GM18508 (cell line): ENCODE results near the gene CHD8.
"Not testable (repeated sequence)": the region's sequence is repeated elsewhere in the genome, so short reads cannot be mapped to it uniquely, and the experiment has no call there.

Experiments used
- ATAC-seq: cut with Tn5 transposase; IDR thresholded peaks from one replicate; pipeline ENCODE4 v1.9.1; 2021; ENCODE audit warnings: moderate number of reproducible peaks; ENCODE audit not compliant: insufficient read depth, unreplicated experiment

Gene CHD8

DNA sequence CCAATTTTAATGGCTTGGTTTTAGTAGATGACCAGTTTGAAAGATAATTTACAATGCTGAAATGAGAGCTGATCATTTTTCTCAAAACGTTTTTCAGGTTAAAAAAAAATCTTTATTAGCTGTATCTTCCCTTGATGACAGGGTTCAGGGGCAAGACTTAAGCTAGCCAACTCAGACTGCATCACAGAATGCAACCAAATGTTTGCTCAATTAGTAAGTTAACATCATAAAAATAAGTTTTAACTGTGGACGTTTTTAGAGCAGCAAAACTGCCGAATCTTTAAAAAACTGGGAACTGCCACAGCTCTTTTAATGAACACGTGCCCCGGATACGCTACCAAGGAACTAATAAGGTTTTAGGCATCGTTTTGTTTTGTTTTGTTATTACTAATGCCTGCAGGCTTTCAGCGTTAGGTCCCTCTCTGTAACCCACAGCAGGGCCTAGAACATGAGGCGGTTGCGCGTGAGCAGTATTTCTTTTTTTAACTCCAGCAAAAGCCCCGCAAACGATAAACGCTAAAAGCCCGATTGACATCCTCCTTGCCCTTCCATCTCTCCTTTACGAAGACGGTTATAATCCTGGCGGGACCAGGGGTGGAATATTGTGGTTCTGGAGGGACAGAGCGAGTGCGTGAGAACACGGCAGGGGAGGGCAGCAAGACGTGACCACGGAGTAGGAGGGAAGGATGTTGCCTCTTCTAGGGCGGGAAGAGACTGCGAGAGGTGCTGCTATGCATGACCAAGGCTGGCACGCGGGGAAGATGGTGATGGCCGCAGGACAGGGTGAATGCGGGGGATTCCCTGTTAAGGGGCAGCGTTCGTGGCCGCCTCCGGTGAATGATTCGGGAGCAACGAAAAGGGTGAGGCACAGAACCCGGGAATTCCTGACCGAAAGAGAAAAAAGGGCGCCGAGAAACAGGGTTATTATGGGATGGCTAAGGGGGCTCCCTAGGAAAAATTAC is 72.8 kb downstream of the CHD8 start:
- ATAC-seq = no peak

DNA sequence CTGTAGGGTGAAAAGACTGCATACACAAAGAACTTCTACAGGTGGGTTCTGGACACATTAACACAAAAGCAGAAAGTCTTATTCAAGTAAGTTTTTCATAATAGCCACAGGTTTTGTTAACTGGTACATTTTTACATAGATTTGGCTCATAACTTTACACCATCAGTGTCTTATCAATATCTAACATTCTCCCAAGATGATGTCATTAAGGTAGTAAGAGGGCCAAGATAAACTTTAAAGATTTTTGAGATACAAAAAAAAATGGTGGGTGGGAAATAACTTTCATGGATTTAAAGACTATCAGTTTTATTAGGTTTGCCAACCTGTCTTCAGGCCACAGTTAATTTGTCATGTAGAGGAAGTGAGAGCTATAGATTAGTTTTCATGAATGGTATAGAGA is 73.8 kb downstream of the CHD8 start:
- no peak for ATAC-seq

DNA sequence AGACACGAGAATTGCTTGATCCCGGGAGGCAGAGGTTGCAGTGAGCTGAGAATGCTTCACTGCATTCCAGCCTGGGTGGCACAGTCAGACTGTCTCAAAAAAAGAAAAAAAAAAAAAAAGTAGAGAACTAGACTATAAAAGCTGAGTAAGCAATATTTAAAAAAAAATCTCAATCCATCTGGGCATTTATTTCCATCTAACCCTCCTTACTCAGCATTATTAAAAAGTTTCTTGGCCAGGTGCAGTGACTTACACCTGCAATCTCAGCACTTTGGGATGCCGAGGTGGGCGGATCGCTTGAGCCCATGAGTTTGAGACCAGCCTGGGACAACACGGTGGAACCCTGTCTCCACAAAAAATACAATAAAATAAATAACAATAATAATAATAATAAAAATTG is 76.6 kb downstream of the CHD8 start:
- no peak for ATAC-seq

DNA sequence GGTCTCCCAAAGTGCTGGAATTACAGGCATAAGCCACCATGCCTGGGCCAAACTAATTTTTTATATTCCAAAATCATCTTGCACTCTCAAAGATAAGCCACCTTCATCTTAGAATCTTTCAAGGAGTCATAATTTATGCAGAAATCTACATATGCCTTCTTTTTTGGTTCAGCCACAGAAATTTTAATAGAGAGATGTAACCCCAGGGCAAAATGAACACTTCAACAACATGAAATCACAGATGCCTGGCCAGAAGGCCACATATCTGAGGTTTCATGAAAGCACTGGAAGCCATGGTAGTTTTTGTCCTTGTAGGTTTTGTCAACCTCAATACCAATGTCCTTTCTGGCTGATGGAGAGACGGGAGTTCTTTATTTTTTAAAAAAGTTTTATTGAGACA is 81.9 kb downstream of the CHD8 start:
- ATAC-seq = no peak

DNA sequence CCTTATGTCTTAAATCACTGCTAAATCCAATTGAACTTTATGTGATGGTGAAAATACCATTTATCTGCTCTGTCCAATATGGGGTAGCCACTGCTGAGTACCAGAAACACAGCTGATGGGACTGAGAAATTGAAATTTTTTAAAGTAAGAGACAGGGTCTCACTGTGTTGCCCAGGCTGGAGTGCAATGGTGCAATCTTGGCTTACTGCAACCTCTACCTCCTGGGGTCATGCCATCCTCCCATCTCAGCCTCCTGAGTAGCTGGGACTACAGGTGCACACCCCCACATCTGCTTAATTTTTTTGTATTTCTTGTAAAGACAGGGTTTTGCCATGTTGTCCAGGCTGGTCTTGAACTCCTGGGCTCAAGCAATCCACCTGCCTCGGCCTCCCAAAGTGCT is 83.1 kb downstream of the CHD8 start:
- ATAC-seq = not testable (repeated sequence)

DNA sequence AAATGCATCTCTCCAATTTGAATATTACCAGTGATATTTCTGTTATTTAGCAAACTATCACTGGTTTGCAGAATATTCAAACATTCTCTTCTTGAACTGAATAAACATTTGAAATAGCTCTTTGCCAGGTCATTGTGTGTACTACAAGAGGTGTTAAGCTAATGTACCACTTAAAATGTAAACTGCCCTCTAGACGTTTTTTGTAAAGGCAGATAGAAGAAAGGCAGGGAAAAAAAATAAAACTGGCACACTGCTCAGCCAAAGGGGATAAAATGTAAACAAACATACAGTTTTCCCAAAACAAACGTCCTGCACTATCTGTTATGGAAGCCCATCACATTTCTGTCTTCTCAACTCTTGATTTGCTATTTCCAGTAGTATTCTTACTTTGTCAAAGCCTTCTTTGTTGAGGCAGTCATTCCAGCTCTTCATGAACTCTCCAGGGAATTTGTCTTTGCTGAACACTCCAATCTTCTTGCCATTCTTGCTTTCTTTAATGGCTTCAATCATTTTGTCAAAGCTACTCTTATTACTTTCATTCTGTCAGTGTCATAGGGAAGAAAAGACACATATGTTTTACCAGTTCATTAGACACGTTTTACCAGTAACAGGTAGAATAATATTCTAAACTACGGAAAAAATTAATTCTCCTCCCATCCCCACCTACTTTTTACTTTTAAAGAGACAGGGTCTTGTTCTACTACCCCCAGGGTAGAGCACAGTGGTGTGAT is 85.8 kb downstream of the CHD8 start:
- ATAC-seq = no peak

DNA sequence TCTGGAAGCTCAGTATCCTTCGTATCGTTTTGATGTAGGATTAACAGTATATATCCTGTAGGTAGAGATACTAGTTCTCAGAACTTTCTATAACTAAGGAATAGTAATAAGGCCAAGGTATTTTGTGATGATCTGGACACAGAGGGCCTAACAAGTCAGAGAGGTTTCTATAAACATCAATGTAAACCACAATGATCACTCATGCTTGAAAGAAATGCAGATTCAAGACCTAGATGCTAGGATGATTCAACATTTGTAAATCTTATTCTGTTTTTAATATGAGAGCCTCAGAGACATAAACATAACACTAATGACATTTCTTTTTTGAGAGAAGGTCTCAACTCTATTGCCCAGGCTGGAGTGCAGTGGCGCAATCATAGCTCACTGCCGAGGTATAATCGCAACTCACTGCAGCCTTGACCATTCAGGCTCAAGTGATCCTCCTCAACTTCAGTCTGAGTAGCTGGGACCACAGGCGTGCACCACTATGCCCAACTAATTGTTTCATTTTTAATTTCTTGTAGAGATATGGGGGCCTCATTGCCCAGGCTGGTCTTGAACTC is 88.3 kb downstream of the CHD8 start:
- no peak for ATAC-seq

DNA sequence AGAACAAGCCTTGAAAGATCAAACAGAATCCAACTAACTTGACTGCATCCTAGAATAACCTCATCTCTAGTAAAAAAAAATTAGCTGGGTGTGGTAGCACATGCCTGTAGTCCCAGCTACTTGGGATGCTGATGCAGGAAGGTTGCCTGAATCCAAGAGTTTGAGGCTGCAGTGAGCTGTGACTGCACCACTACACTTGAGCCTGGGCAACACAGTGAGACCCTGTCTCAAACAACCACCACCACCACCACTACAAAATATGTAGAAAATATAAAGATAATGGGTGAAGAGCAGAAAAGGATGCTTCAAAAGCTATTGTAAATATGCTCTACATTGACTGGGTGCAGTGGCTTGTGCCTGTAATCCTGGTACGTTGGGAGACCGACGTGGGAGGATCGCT is 99.4 kb downstream of the CHD8 start:
- ATAC-seq = no peak

DNA sequence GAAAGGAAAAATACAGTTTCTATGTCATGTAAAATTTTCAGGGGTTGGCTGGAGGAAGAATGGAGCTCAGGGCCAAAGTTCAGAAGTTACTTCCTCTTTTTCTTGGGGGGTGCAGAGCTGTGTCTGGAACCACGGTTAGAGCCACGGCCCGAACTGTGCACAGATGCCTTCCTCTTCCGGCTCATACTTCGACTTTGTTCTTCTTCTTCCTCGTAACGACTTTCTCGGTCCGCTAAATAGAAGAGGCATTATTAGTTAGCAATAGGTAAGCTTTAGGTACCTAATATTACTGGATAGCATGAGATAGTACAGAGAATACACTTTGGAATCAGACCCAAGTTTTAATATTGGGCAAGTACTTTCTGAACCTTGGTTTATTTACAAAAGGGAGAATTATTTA is 103.3 kb downstream of the CHD8 start:
- ATAC-seq = no peak

DNA sequence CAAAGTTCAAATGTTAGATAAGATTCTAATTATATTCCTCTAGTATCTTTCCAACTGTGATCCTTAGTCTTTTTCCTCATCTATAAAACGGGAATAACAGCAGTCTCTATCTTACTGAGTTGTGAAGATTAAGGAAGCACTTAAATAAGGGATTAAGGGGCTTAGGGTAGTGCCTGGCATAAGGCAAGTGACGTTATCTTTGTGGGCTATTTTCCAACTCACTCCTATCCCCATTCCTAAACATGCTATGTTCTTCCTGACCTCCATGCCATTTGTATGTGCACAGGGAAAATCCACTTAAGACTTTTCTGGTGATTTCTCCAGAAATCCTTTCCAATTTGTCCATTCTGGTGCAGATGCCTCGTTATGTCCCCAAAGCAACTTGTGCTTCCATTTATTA is 105.4 kb downstream of the CHD8 start:
- ATAC-seq = no peak

DNA sequence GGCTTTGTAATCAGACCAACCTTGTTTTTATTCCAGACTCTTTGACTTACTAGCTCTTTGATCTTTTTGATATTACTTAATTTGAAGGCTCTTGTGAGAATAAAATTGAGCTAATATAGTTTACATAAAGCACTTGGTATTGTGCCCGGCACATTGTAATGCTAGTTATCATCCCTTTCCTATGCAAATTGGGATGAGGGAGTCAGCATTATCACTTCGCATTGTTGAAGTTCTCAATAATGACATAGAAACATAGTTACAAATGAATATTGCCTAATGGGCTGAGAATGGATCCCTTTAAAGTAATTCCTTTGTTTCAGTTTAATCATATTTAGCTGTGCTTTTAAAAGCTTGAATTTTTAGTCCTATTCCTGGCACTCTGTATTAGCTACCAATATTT is 108.7 kb downstream of the CHD8 start:
- no peak for ATAC-seq

DNA sequence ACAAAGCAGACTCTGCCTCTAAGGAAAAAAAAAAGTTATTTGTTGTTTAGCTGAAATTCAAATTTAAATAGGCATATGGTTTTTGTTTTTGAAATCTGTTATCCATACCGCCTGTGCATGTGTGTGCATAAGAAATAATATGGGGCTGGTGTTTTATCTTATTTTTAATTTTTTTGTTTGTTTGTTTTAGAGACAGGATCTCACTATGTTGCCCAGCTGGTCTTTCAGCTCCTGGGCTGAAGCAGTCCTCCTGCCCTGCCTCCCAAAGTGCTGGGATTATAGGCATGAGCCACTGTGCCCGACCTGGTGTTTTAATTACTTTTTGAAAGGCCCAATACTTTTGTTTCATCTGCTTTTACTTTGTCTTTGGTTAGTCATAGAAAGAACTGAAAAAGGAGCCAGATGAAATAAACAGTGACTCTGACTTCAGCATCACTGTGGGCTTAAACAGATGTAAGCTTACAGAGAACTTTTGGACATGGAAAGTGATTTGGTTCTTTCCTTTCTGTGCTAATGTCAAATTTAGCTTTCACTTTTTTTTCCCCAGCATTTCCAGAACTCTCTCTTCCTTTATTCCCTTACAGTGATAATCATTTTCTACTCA is 109.3 kb downstream of the CHD8 start:
- ATAC-seq = no peak

DNA sequence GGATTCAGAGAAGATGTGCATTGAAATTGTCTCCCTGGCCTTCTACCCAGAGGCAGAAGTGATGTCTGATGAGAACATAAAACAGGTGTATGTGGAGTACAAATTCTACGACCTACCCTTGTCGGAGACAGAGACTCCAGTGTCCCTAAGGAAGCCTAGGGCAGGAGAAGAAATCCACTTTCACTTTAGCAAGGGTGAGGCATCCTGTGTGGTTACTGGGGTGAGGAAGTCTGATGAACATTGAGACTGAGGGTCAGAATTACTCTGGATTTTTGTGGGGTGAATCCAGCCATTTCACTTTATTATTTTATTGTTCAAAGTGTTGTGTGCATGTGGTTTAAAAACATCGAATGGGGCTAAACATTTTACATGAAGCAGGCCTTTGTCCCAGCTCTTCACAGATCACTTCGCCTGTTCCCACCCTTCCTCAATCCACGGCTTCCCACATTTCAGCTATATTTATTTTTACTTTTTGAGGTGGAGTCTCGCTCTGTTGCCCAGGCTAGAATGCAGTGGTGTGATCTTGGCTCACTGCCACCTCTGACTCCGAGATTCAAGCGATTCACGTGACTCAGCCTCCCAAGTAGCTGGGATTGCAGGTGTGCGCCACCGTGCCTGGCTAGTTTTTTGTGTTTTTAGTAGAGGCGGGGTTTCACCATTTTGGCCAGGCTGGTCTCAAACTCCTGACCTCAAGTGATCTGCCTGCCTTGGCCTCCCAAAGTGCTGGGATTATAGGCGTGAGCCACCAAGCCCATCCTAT is 112.7 kb downstream of the CHD8 start:
- no peak for ATAC-seq
